Caco-2 (cell line): ENCODE data around the gene FUT8. TPM values are rescaled to one million over a fixed set of nuclear protein-coding genes. Genes with fewer than 3 reads are reported as not detected.

Source experiments
- BruUV-seq: library from RNA; stranded (reverse); fragments of 400-500 nt; replicated peaks from 2 replicates; lab custom pipeline; 2021; lab: Mats Ljungman, UMichigan
- CTCF ChIA-PET: fragments of 300-600 bp; sonication (Branson Sonifier 250); formaldehyde crosslinking; loops from one replicate; lab custom pipeline; 2022; ENCODE audit warnings: antibody characterized with exemption; lab: Charles Lee
- POLR2A ChIA-PET: fragments of 300-600 bp; sonication (Branson Sonifier 250); formaldehyde crosslinking; loops from one replicate; lab custom pipeline; 2022; ENCODE audit warnings: antibody characterized with exemption; lab: Charles Lee
- DNase-seq, 2 experiments: peaks; one replicate each; pipeline versions ENCODE4 v3.0.0 to v3.0.0-alpha.2; 2020 to 2022
- H3K27me3 ChIP-seq: replicated peaks from 2 replicates; pipeline ENCODE4 v1.6.0; 2011; ENCODE audit warnings: low read length; ENCODE audit not compliant: control insufficient read depth, insufficient read depth
- H3K36me3 ChIP-seq: 2 replicates; pipeline ENCODE4 v1.5.1; 2011; ENCODE audit warnings: low read length; ENCODE audit not compliant: control insufficient read depth, insufficient read depth
- H3K4me1 ChIP-seq: fragments of 250-450 bp; sonication (Bioruptor Pico); 2 replicates; pipeline ENCODE4 v1.5.1; 2020; ENCODE audit warnings: mild to moderate bottlenecking
- H3K4me3 ChIP-seq: 2 replicates; pipeline ENCODE4 v1.5.1; 2011; ENCODE audit warnings: low read depth, mild to moderate bottlenecking, control low read depth, low read length
- H3K9me3 ChIP-seq: fragments of 250-450 bp; sonication (Bioruptor Pico); 2 replicates; pipeline ENCODE4 v1.5.1; 2020; ENCODE audit warnings: mild to moderate bottlenecking, moderate library complexity
- H3K27ac Mint-ChIP-seq: one replicate; pipeline ENCODE4 v1.8.0; 2022; ENCODE audit warnings: mixed read lengths; ENCODE audit not compliant: unreplicated experiment
- H3K27me3 Mint-ChIP-seq: one replicate; pipeline ENCODE4 v1.8.0; 2022; ENCODE audit warnings: mixed read lengths; ENCODE audit not compliant: insufficient read depth, unreplicated experiment
- H3K36me3 Mint-ChIP-seq: one replicate; pipeline ENCODE4 v1.8.0; 2022; ENCODE audit warnings: mild to moderate bottlenecking, mixed read lengths; ENCODE audit not compliant: insufficient read depth, unreplicated experiment
- H3K4me1 Mint-ChIP-seq: one replicate; pipeline ENCODE4 v1.8.0; 2022; ENCODE audit warnings: low read depth, mixed read lengths; ENCODE audit not compliant: unreplicated experiment
- H3K4me3 Mint-ChIP-seq: one replicate; pipeline ENCODE4 v1.8.0; 2022; ENCODE audit warnings: mild to moderate bottlenecking, moderate library complexity, mixed read lengths; ENCODE audit not compliant: unreplicated experiment
- H3K9me3 Mint-ChIP-seq: one replicate; pipeline ENCODE4 v1.8.0; 2022; ENCODE audit warnings: mixed read lengths; ENCODE audit not compliant: unreplicated experiment
- CTCF ChIP-seq, 2 experiments: fragments of 200-600 bp in 1 of 2; IDR thresholded peaks; 1 replicate in 1 of 2; 2 replicates in 1 of 2; pipeline versions ENCODE4 v1.5.1 to v1.8.0; 2011 to 2022; ENCODE audit warnings: antibody characterized with exemption in 1 of 2, control low read depth in 1 of 2, inconsistent platforms in 1 of 2, low read depth in 1 of 2, low read length in 1 of 2, mild to moderate bottlenecking in 1 of 2, moderate library complexity in 1 of 2; ENCODE audit not compliant: insufficient read depth in 1 of 2, severe bottlenecking in 1 of 2, unreplicated experiment in 1 of 2
- intact Hi-C: fragments of 100-400 bp; cut with micrococcal nuclease; formaldehyde crosslinking; loops from one replicate; pipeline ENCODE4 v1.10.0; 2022; ENCODE audit not compliant: unreplicated experiment
- total RNA-seq: library from RNA; stranded (reverse); gene quantifications from 2 replicates; pipeline ENCODE4 v1.2.3, GENCODE V29; 2022

The FUT8 gene
- total RNA-seq, 1 experiment from 2014 or later, result 67.1 TPM

- no peak for DNase-seq
- Mint-ChIP-seq H3K27me3 (no peaks in the 10 kb centered on the region), H3K9me3 (no peaks in the 10 kb centered on the region), H3K27ac (no peak overlapping the region), H3K4me1 (no peaks in the 10 kb centered on the region), H3K4me3 (no peak overlapping the region), H3K36me3 (no peaks in the 10 kb centered on the region)
- Histone ChIP-seq H3K9me3 (no peaks in the 10 kb centered on the region), H3K36me3 (no peaks in the 10 kb centered on the region), H3K4me1 (0 out of 2 replicates have a peak, but pooled peaks cover 2% of the 10 kb centered on the region), H3K4me3 (no peak overlapping the region), H3K27me3 (no peaks in the 10 kb centered on the region)
- ChIA-PET CTCF (no interaction called here), POLR2A (no interaction called here)
- no TSS peak for BruUV-seq
- no peak for TF ChIP-seq CTCF (IDR thresholded peaks at IDR 0.05; ENCODE audit: insufficient read depth in 1 of 2, low read depth in 1 of 2, low read length in 1 of 2, severe bottlenecking in 1 of 2, unreplicated experiment in 1 of 2)
- intact Hi-C loops, result no loop called here
Measured at GRCh38 chr14:65548878-65549277, 136.3 kb downstream of the FUT8 start.

GRCh38 chr14:65549429-65549828 is 136.9 kb downstream of the FUT8 start:
- Mint-ChIP-seq H3K4me3 (no peak overlapping the region), H3K4me1 (no peaks in the 10 kb centered on the region), H3K9me3 (no peaks in the 10 kb centered on the region), H3K27ac (no peak overlapping the region), H3K27me3 (no peaks in the 10 kb centered on the region), H3K36me3 (no peaks in the 10 kb centered on the region)
- Histone ChIP-seq H3K27me3 (no peaks in the 10 kb centered on the region), H3K36me3 (no peaks in the 10 kb centered on the region), H3K9me3 (no peaks in the 10 kb centered on the region), H3K4me3 (no peak overlapping the region), H3K4me1 (peaks cover 4% of the 10 kb centered on the region; the same call in 1 of the 2 replicates)
- ChIA-PET CTCF (no interaction called here), POLR2A (no interaction called here)
- no TSS peak for BruUV-seq
- intact Hi-C loops, result no loop called here
- TF ChIP-seq CTCF (IDR thresholded peaks at IDR 0.05; ENCODE audit: insufficient read depth in 1 of 2, low read depth in 1 of 2, low read length in 1 of 2, severe bottlenecking in 1 of 2, unreplicated experiment in 1 of 2), result no peak
- DNase-seq, result no peak

GRCh38 chr14:65550779-65551643 is 138.5 kb downstream of the FUT8 start:
- H3K36me3 ChIP-seq, result no peaks in the 10 kb centered on the region
- no peaks in the 10 kb centered on the region for H3K36me3 Mint-ChIP-seq
- no peak overlapping the region for H3K27ac Mint-ChIP-seq
- no peaks in the 10 kb centered on the region for H3K27me3 ChIP-seq
- no peaks in the 10 kb centered on the region for H3K9me3 Mint-ChIP-seq
- intact Hi-C loops, result no loop called here
- H3K27me3 Mint-ChIP-seq, result no peaks in the 10 kb centered on the region
- H3K4me3 ChIP-seq, result no peak overlapping the region
- H3K4me3 Mint-ChIP-seq, result no peak overlapping the region
- H3K9me3 ChIP-seq, result no peaks in the 10 kb centered on the region
- no peak for TF ChIP-seq CTCF (IDR thresholded peaks at IDR 0.05; ENCODE audit: insufficient read depth in 1 of 2, low read depth in 1 of 2, low read length in 1 of 2, severe bottlenecking in 1 of 2, unreplicated experiment in 1 of 2)
- ChIA-PET POLR2A (no interaction called here), CTCF (no interaction called here)
- no peak for DNase-seq
- BruUV-seq, result no TSS peak
- H3K4me1 ChIP-seq, result peaks cover 18% of the 10 kb centered on the region
- H3K4me1 Mint-ChIP-seq, result no peaks in the 10 kb centered on the region
